Keratinocyte (primary cell): ENCODE data around the gene SLC7A7.

ENCODE experiments used
- EZH2 ChIP-seq: IDR thresholded peaks from one replicate; pipeline ENCODE4 v1.6.1; 2012; ENCODE audit warnings: inconsistent platforms, mild to moderate bottlenecking, low read length, moderate library complexity
- TF ChIP-seq, protein P1 (sequence below), 3 experiments: IDR thresholded peaks in 1 of 3; conservative IDR thresholded peaks in 1 of 3; optimal IDR thresholded peaks in 1 of 3; 2 replicates in 2 of 3; 3 replicates in 1 of 3; pipeline versions ENCODE3 to v1.5.1; 2011; ENCODE audit warnings: low read length in 3 of 3, mild to moderate bottlenecking in 3 of 3, moderate library complexity in 2 of 3, control low read depth in 1 of 3, inconsistent platforms in 1 of 3; ENCODE audit not compliant: insufficient read depth in 2 of 3; ENCODE audit errors: extremely low read depth in 1 of 3

DNA sequence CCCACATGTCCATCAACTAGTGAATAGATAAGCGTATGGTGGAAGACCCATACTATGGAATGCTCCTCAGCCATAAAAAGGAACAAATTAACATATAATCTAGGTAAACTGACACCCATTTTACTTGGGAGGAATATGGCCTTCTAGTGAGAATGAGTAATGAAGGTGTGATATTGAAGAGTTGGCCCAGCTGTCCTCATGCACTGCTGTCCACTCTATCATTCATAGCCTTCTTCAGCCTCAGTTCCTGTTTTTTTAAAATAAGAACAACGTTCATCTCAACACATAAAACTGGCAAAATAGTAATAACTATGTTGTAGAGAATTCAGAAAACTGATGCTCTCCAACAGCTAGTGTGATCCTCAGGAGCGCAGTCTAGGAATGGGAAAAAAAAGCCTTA is 75.2 kb downstream of the SLC7A7 start:
- TF ChIP-seq, protein P1, sequence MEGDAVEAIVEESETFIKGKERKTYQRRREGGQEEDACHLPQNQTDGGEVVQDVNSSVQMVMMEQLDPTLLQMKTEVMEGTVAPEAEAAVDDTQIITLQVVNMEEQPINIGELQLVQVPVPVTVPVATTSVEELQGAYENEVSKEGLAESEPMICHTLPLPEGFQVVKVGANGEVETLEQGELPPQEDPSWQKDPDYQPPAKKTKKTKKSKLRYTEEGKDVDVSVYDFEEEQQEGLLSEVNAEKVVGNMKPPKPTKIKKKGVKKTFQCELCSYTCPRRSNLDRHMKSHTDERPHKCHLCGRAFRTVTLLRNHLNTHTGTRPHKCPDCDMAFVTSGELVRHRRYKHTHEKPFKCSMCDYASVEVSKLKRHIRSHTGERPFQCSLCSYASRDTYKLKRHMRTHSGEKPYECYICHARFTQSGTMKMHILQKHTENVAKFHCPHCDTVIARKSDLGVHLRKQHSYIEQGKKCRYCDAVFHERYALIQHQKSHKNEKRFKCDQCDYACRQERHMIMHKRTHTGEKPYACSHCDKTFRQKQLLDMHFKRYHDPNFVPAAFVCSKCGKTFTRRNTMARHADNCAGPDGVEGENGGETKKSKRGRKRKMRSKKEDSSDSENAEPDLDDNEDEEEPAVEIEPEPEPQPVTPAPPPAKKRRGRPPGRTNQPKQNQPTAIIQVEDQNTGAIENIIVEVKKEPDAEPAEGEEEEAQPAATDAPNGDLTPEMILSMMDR (optimal IDR thresholded peaks at IDR 0.05 in 1 of 3, IDR thresholded peaks at IDR 0.05 in 1 of 3, conservative IDR thresholded peaks at IDR 0.05 in 1 of 3; ENCODE audit: extremely low read depth in 1 of 3, insufficient read depth in 2 of 3, low read length in 3 of 3) = no peak
- no peak for TF ChIP-seq EZH2
